Measurements from ENCODE around the gene LRRC36.

LRRC36 gene

GRCh38 chr16:67326472-67327309 lies at the start of gene LRRC36, which contains the start of gene KCTD19 (continued):
- peak; percentile 85 for TF ChIP-seq CTCF (tag by site-specific recombination; IDR thresholded peaks at IDR 0.05)
- TF ChIP-seq, protein P1, sequence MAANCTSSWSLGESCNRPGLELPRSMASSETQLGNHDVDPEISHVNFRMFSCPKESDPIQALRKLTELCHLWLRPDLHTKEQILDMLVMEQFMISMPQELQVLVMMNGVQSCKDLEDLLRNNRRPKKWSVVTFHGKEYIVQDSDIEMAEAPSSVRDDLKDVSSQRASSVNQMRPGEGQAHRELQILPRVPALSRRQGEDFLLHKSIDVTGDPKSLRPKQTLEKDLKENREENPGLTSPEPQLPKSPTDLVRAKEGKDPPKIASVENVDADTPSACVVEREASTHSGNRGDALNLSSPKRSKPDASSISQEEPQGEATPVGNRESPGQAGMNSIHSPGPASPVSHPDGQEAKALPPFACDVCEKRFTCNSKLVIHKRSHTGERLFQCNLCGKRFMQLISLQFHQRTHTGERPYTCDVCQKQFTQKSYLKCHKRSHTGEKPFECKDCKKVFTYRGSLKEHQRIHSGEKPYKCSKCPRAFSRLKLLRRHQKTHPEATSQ (tag by site-specific recombination; IDR thresholded peaks at IDR 0.05) = no peak
- TF ChIP-seq RBAK (tag by site-specific recombination; IDR thresholded peaks at IDR 0.05) = no peak
- TF ChIP-seq ZNF639 (tag by site-specific recombination; IDR thresholded peaks at IDR 0.05) = no peak
- TF ChIP-seq, protein P2, sequence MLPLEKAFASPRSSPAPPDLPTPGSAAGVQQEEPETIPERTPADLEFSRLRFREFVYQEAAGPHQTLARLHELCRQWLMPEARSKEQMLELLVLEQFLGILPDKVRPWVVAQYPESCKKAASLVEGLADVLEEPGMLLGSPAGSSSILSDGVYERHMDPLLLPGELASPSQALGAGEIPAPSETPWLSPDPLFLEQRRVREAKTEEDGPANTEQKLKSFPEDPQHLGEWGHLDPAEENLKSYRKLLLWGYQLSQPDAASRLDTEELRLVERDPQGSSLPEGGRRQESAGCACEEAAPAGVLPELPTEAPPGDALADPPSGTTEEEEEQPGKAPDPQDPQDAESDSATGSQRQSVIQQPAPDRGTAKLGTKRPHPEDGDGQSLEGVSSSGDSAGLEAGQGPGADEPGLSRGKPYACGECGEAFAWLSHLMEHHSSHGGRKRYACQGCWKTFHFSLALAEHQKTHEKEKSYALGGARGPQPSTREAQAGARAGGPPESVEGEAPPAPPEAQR (tag by site-specific recombination; IDR thresholded peaks at IDR 0.05) = no peak
- no peak for TF ChIP-seq ZNF558 (tag by site-specific recombination; IDR thresholded peaks at IDR 0.05)
- no peak for TF ChIP-seq ZIC2 (tag by site-specific recombination; IDR thresholded peaks at IDR 0.05)
- TF ChIP-seq ZNF76 (tag by site-specific recombination; IDR thresholded peaks at IDR 0.05; ENCODE audit: borderline replicate concordance, low read depth) = peak; percentile 20; the same call in 1 of the 2 replicates
- no peak for TF ChIP-seq MZF1 (tag by site-specific recombination; IDR thresholded peaks at IDR 0.05; ENCODE audit: borderline replicate concordance)
- no peak for TF ChIP-seq ZNF311 (tag by site-specific recombination; IDR thresholded peaks at IDR 0.05; ENCODE audit: borderline replicate concordance)
- no peak for TF ChIP-seq ZNF175 (tag by site-specific recombination; IDR thresholded peaks at IDR 0.05)
- no peak for TF ChIP-seq ZNF248 (tag by site-specific recombination; IDR thresholded peaks at IDR 0.05)
- TF ChIP-seq KLF9 (tag by site-specific recombination; IDR thresholded peaks at IDR 0.05; ENCODE audit: low read depth) = peak; percentile 61
- no peak for TF ChIP-seq ZNF621 (tag by site-specific recombination; IDR thresholded peaks at IDR 0.05)
- TF ChIP-seq ZNF19 (tag by site-specific recombination; IDR thresholded peaks at IDR 0.05; ENCODE audit: low read depth) = no peak
- no peak for TF ChIP-seq SCRT1 (tag by site-specific recombination; IDR thresholded peaks at IDR 0.05; ENCODE audit: borderline replicate concordance)
- TF ChIP-seq ZNF121 (tag by site-specific recombination; IDR thresholded peaks at IDR 0.05) = no peak
- no peak for TF ChIP-seq ZNF112 (tag by site-specific recombination; IDR thresholded peaks at IDR 0.05)
- peak; percentile 53; the same call in 1 of the 2 replicates for TF ChIP-seq GLIS2 (tag by site-specific recombination; IDR thresholded peaks at IDR 0.05)
- 0 out of 2 replicates have a peak, but pooled peaks have one; percentile 30 for TF ChIP-seq ZNF335 (tag by site-specific recombination; conservative IDR thresholded peaks at IDR 0.05)
- TF ChIP-seq, protein P3, sequence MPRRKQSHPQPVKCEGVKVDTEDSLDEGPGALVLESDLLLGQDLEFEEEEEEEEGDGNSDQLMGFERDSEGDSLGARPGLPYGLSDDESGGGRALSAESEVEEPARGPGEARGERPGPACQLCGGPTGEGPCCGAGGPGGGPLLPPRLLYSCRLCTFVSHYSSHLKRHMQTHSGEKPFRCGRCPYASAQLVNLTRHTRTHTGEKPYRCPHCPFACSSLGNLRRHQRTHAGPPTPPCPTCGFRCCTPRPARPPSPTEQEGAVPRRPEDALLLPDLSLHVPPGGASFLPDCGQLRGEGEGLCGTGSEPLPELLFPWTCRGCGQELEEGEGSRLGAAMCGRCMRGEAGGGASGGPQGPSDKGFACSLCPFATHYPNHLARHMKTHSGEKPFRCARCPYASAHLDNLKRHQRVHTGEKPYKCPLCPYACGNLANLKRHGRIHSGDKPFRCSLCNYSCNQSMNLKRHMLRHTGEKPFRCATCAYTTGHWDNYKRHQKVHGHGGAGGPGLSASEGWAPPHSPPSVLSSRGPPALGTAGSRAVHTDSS (tag by site-specific recombination; IDR thresholded peaks at IDR 0.05) = no peak
- peak; percentile 46; the same call in 1 of the 2 replicates for TF ChIP-seq ZNF660 (tag by site-specific recombination; IDR thresholded peaks at IDR 0.05)
- TF ChIP-seq ZNF610 (tag by site-specific recombination; IDR thresholded peaks at IDR 0.05; ENCODE audit: borderline replicate concordance) = no peak; the same call in 1 of the 2 replicates
- no peak for TF ChIP-seq ZNF521 (tag by site-specific recombination; IDR thresholded peaks at IDR 0.05)
- TF ChIP-seq, protein P4, sequence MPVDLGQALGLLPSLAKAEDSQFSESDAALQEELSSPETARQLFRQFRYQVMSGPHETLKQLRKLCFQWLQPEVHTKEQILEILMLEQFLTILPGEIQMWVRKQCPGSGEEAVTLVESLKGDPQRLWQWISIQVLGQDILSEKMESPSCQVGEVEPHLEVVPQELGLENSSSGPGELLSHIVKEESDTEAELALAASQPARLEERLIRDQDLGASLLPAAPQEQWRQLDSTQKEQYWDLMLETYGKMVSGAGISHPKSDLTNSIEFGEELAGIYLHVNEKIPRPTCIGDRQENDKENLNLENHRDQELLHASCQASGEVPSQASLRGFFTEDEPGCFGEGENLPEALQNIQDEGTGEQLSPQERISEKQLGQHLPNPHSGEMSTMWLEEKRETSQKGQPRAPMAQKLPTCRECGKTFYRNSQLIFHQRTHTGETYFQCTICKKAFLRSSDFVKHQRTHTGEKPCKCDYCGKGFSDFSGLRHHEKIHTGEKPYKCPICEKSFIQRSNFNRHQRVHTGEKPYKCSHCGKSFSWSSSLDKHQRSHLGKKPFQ (tag by site-specific recombination; IDR thresholded peaks at IDR 0.05) = no peak
- TF ChIP-seq, protein P5, sequence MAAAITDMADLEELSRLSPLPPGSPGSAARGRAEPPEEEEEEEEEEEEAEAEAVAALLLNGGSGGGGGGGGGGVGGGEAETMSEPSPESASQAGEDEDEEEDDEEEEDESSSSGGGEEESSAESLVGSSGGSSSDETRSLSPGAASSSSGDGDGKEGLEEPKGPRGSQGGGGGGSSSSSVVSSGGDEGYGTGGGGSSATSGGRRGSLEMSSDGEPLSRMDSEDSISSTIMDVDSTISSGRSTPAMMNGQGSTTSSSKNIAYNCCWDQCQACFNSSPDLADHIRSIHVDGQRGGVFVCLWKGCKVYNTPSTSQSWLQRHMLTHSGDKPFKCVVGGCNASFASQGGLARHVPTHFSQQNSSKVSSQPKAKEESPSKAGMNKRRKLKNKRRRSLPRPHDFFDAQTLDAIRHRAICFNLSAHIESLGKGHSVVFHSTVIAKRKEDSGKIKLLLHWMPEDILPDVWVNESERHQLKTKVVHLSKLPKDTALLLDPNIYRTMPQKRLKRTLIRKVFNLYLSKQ (tag by site-specific recombination; IDR thresholded peaks at IDR 0.05; ENCODE audit: borderline replicate concordance) = no peak
- peak; percentile 61 for TF ChIP-seq ZBTB26 (tag by site-specific recombination; optimal IDR thresholded peaks at IDR 0.05)
